ENCODE results near the gene CEP162. TPM values are rescaled to one million over a fixed set of nuclear protein-coding genes. Genes with fewer than 3 reads are reported as not detected.
"Not testable (repeated sequence)": the region's sequence is repeated elsewhere in the genome, so short reads cannot be mapped to it uniquely, and the experiment has no call there.

The CEP162 gene
- total RNA-seq, 2 donors from 2014 or later, result 3.5 to 5.5 TPM

DNA sequence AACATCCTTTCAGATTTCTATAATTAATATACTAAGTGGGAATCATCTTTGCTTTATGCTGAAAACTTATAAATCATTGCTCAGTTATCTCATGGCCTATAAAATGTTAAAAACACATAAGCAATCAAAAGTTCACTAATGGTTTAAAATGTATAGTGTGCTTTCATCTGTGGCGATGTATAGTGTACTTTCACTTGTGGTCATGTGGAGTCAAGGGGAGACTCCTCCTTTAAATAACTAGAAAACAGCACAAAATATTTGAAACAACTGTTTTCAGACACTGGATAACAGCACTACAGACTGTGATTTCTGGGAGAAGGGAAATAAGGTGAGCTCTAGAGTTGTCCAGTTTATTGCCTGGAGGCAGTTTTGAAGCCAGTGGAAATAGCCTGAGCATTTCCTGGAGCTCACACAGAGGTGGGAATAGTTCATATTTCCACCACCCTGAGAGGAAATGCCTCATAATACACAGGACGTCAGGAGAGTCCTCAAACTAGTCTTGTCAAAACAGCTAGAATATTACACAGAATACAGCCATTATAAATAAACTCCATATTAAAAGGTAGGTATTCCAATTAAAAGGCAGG lies 89.4 kb downstream of the CEP162 start:
- H3K9me3 ChIP-seq, result no peaks in the 10 kb centered on the region
- no peak for DNase-seq (ENCODE audit: low spot score)
- no peak overlapping the region for H3K4me3 ChIP-seq
- peaks cover 4% of the 10 kb centered on the region for H3K36me3 ChIP-seq
- TF ChIP-seq, protein P1, sequence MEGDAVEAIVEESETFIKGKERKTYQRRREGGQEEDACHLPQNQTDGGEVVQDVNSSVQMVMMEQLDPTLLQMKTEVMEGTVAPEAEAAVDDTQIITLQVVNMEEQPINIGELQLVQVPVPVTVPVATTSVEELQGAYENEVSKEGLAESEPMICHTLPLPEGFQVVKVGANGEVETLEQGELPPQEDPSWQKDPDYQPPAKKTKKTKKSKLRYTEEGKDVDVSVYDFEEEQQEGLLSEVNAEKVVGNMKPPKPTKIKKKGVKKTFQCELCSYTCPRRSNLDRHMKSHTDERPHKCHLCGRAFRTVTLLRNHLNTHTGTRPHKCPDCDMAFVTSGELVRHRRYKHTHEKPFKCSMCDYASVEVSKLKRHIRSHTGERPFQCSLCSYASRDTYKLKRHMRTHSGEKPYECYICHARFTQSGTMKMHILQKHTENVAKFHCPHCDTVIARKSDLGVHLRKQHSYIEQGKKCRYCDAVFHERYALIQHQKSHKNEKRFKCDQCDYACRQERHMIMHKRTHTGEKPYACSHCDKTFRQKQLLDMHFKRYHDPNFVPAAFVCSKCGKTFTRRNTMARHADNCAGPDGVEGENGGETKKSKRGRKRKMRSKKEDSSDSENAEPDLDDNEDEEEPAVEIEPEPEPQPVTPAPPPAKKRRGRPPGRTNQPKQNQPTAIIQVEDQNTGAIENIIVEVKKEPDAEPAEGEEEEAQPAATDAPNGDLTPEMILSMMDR (IDR thresholded peaks at IDR 0.05), result no peak
- H3K4me1 ChIP-seq, result no peaks in the 10 kb centered on the region
- no peaks in the 10 kb centered on the region for H3K27me3 ChIP-seq
- no peak overlapping the region for H3K27ac ChIP-seq

DNA sequence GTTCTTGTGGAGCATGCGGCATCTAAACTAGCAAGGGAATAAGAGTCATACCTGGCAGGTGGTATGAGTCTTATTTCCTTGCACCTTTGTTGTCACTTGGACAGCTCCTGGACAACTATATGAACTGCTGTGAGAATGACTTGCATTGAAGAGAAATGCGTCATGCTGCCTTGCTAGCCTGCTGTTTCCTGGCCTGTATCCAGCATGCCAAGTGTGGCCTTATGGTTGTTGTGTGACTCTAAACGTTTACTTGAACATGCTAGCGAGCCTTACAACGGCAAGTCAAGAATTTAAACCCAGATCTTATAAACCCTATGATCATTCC lies 90.4 kb downstream of the CEP162 start:
- H3K4me1 ChIP-seq, result no peaks in the 10 kb centered on the region
- DNase-seq (ENCODE audit: low spot score), result no peak
- H3K4me3 ChIP-seq, result no peak overlapping the region
- no peaks in the 10 kb centered on the region for H3K9me3 ChIP-seq
- H3K27ac ChIP-seq, result no peak overlapping the region
- TF ChIP-seq, protein P1 (IDR thresholded peaks at IDR 0.05), result no peak
- no peaks in the 10 kb centered on the region for H3K27me3 ChIP-seq
- peaks cover 4% of the 10 kb centered on the region for H3K36me3 ChIP-seq

DNA sequence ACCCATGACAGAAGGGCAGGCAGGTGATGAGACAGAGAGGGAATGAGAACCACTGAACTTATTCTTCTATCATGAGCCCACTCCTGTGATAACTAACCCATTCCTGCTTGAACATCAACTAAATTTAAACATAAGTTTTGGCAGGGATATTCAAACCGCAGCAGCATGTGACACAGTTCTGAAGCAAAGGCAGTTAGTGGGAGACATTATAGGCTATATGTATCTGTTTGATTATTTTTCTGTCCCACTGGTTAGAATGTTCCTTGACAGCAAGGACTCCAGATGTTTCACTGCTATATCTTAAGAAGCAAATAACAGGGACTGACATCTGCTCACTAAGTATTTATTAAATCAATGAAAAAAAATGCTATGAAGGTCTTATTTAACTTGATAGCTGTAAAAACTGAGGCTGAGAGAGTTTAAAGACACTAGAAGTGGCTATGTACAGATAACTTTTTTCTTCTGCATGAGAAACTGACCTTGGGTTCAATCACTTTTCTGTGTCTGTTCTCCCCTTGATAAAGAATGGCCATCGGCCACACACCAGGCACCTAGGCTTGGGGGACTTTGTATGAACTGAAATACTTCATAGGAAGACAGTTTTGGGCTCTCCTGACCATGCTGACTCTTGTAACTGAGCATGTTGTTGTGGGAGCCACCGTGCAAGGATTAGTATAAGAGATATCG lies 90.9 kb downstream of the CEP162 start:
- Histone ChIP-seq H3K27ac (no peak overlapping the region), H3K36me3 (peaks cover under 1% of the 10 kb centered on the region), H3K4me3 (no peak overlapping the region), H3K9me3 (no peaks in the 10 kb centered on the region), H3K27me3 (no peaks in the 10 kb centered on the region), H3K4me1 (no peaks in the 10 kb centered on the region)
- TF ChIP-seq, protein P1 (IDR thresholded peaks at IDR 0.05), result no peak
- no peak for DNase-seq (ENCODE audit: low spot score)

DNA sequence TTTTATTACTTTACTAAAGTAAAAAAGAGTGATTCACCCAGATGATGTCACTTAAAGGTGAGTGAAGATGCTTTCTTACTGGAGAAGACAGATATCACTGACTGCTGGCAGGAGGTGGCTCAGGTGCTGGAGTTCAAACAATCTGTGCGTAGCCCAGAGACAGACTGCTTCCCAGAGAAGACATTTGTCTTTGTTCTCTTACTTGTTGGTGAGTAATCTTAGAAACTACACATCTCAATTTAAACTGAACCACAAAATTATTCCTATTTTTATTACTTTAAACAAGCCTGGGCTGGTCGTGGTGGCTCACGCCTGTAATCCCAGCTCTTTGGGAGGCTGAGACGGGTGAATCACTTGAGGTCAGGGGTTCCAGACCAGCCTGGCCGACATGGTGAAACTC lies 92.2 kb downstream of the CEP162 start:
- DNase-seq (ENCODE audit: low spot score), result no peak
- H3K27ac ChIP-seq, result no peak overlapping the region
- H3K4me1 ChIP-seq, result no peaks in the 10 kb centered on the region
- no peak overlapping the region for H3K4me3 ChIP-seq
- TF ChIP-seq, protein P1 (IDR thresholded peaks at IDR 0.05), result no peak
- H3K27me3 ChIP-seq, result no peaks in the 10 kb centered on the region
- no peaks in the 10 kb centered on the region for H3K36me3 ChIP-seq
- H3K9me3 ChIP-seq, result no peaks in the 10 kb centered on the region

DNA sequence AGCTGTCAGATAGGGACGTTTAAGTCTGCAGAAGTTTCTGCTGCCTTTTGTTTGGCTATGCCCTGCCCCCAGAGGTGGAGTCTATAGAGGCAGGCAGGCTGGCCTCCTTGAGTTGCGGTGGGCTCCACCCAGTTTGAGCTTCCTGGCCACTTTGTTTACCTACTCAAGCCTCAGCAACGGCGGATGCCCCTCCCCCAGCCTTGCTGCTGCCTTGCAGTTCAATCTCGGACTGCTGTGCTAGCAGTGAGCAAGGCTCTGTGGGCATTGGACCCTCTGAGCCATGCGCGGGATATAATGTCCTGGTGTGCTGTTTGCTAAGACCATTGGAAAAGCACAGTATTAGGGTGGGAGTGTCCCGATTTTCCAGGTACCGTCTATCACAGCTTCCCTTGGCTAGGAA lies 94.1 kb downstream of the CEP162 start:
- not testable (repeated sequence) for DNase-seq (ENCODE audit: low spot score); H3K36me3 ChIP-seq; H3K27me3 ChIP-seq; H3K27ac ChIP-seq; H3K4me3 ChIP-seq; H3K4me1 ChIP-seq; H3K9me3 ChIP-seq

DNA sequence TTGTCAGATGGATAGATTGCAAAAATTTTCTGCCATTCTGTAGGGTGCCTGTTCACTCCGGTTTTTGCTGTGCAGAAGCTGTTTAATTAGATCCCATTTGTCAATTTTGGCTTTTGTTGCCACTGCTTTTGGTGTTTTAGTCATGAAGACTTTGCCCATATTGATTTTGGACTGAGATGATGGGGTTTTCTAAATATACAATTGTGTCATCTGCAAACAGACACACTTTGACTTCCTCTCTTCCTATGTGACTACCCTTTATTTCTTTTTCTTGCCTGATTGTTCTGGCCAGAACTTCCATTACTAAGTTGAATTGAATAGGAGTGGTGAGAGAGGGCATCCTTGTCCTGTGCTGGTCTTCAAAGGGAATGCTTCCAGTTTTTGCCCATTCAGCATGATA lies 97.9 kb downstream of the CEP162 start:
- not testable (repeated sequence) for H3K9me3 ChIP-seq; H3K4me3 ChIP-seq; H3K27ac ChIP-seq; H3K4me1 ChIP-seq; H3K27me3 ChIP-seq; DNase-seq (ENCODE audit: low spot score)
- peaks cover 11% of the 10 kb centered on the region for H3K36me3 ChIP-seq

DNA sequence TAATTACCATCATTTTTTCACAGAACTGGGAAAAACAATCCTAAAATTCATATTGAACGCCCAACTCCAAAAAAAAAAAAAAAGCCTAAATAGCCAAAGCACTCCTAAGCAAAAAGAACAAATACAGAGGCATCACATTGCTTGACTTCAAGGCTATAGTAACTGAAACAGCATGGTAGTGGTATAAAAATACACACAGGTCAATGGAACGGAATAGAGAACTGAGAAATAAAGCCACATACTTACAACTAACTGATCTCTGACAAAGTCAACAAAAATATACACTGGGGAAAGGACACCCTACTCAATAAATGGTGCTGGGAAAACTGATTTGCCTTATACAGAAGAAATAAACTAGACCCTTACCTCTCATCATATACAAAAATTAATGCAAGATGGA lies 104.3 kb downstream of the CEP162 start:
- TF ChIP-seq, protein P1 (IDR thresholded peaks at IDR 0.05), result no peak
- Histone ChIP-seq H3K4me1 (no peaks in the 10 kb centered on the region), H3K27ac (no peak overlapping the region), H3K9me3 (no peaks in the 10 kb centered on the region), H3K27me3 (no peaks in the 10 kb centered on the region), H3K36me3 (peaks cover 11% of the 10 kb centered on the region), H3K4me3 (no peak overlapping the region)
- no peak for DNase-seq (ENCODE audit: low spot score)
